Endothelial cell of umbilical vein (primary cell): ENCODE measurements around the gene REEP1. TPM values are rescaled to one million over a fixed set of nuclear protein-coding genes. Genes with fewer than 3 reads are reported as not detected.

Experiments
- BruUV-seq: library from RNA; stranded (reverse); fragments of 400-500 nt; replicated peaks from 2 replicates; lab custom pipeline; 2021; lab: Mats Ljungman, UMichigan
- CTCF ChIA-PET: fragments of 300-600, 350-600 bp; sonication (Branson Sonifier 250); formaldehyde crosslinking; loops from one replicate; lab custom pipeline; 2021; ENCODE audit warnings: antibody characterized with exemption, inconsistent platforms; lab: Charles Lee
- POLR2A ChIA-PET: fragments of 300-600, 350-600 bp; sonication (Branson Sonifier 250); formaldehyde crosslinking; loops from one replicate; lab custom pipeline; 2021; ENCODE audit warnings: antibody characterized with exemption, inconsistent platforms; lab: Charles Lee
- DNase-seq: peaks from one replicate; pipeline ENCODE4 v3.0.0-alpha.2; 2011; ENCODE audit warnings: low read depth, low spot score
- FAIRE-seq: peaks from 2 replicates; lab custom pipeline; 2011; peaks lifted over from hg19 to GRCh38; lab: Jason Lieb, UNC
- H2AFZ ChIP-seq: 2 replicates; pipeline ENCODE4 v1.6.0; 2012; ENCODE audit warnings: low read depth, low read length, control low read depth, inconsistent platforms
- H3K27ac ChIP-seq: 2 replicates; pipeline ENCODE4 v1.5.1; 2011; ENCODE audit warnings: low read depth, mild to moderate bottlenecking, control low read depth, low read length, moderate library complexity; ENCODE audit not compliant: insufficient read depth
- H3K27me3 ChIP-seq, 2 experiments: 2 replicates each; pipeline versions ENCODE4 v1.6.0 to v1.6.1; 2011; ENCODE audit warnings: low read length in 2 of 2, mixed read lengths in 1 of 2; ENCODE audit not compliant: control insufficient read depth in 2 of 2, insufficient read depth in 2 of 2
- H3K36me3 ChIP-seq, 2 experiments: 2 replicates in 1 of 2; 3 replicates in 1 of 2; pipeline ENCODE4 v1.5.1; 2011; ENCODE audit warnings: low read length in 2 of 2, mild to moderate bottlenecking in 1 of 2, moderate library complexity in 1 of 2; ENCODE audit not compliant: control insufficient read depth in 2 of 2, insufficient read depth in 2 of 2; ENCODE audit errors: extremely low read depth in 1 of 2
- H3K4me1 ChIP-seq: 3 replicates; pipeline ENCODE4 v1.5.1; 2011; ENCODE audit warnings: mild to moderate bottlenecking, low read length; ENCODE audit not compliant: control insufficient read depth, insufficient read depth; ENCODE audit errors: extremely low read depth
- H3K4me2 ChIP-seq: 2 replicates; pipeline ENCODE4 v1.6.1; 2011; ENCODE audit warnings: low read length, control low read depth, mixed read lengths; ENCODE audit not compliant: insufficient read depth
- H3K4me3 ChIP-seq, 3 experiments: fragments of 200-600 bp in 1 of 3; sonication (generic), shearing (Covaris generic) in 1 of 3; replicated peaks in 1 of 3; 2 replicates each; pipeline ENCODE4 v1.5.1; 2011 to 2016; ENCODE audit warnings: control low read depth in 3 of 3, low read length in 3 of 3, mild to moderate bottlenecking in 2 of 3, inconsistent platforms in 1 of 3, low read depth in 1 of 3, moderate library complexity in 1 of 3; ENCODE audit not compliant: insufficient read depth in 1 of 3
- H3K79me2 ChIP-seq: 2 replicates; pipeline ENCODE4 v1.6.0; 2012; ENCODE audit warnings: low read length, inconsistent platforms; ENCODE audit not compliant: control insufficient read depth, insufficient read depth
- H3K9ac ChIP-seq: replicated peaks from 2 replicates; pipeline ENCODE3; 2011; ENCODE audit warnings: low read length, control low read depth; ENCODE audit not compliant: insufficient read depth; ENCODE audit errors: extremely low read depth
- H3K9me1 ChIP-seq: replicated peaks from 3 replicates; pipeline ENCODE4 v1.6.0; 2011; ENCODE audit warnings: mild to moderate bottlenecking, low read length; ENCODE audit not compliant: control insufficient read depth, insufficient read depth; ENCODE audit errors: extremely low read depth
- H3K9me3 ChIP-seq: replicated peaks from 2 replicates; pipeline ENCODE4 v1.5.1; 2012; ENCODE audit warnings: low read length, inconsistent platforms; ENCODE audit not compliant: control insufficient read depth, insufficient read depth
- H4K20me1 ChIP-seq: replicated peaks from 2 replicates; pipeline ENCODE3; 2011; ENCODE audit warnings: mild to moderate bottlenecking, low read length; ENCODE audit not compliant: control insufficient read depth, insufficient read depth; ENCODE audit errors: extremely low read depth
- EZH2 ChIP-seq: IDR thresholded peaks from 2 replicates; pipeline ENCODE4 v1.6.1; 2012; ENCODE audit warnings: borderline replicate concordance, low read depth, mild to moderate bottlenecking, moderate library complexity, low read length, inconsistent platforms; ENCODE audit not compliant: severe bottlenecking
- FOS ChIP-seq: IDR thresholded peaks from 2 replicates; pipeline ENCODE4 v1.6.1; 2011; ENCODE audit warnings: mild to moderate bottlenecking, low read length, moderate library complexity, borderline replicate concordance; ENCODE audit not compliant: insufficient read depth
- GATA2 ChIP-seq: IDR thresholded peaks from 2 replicates; pipeline ENCODE4 v1.7.0; 2011; ENCODE audit warnings: low read depth, mild to moderate bottlenecking, moderate library complexity, mixed read lengths, low read length; ENCODE audit not compliant: insufficient read length, insufficient read depth
- JUN ChIP-seq: IDR thresholded peaks from 2 replicates; pipeline ENCODE4 v1.6.1; 2011; ENCODE audit warnings: borderline replicate concordance, low read depth; ENCODE audit not compliant: insufficient read length, insufficient read depth
- MYC ChIP-seq: IDR thresholded peaks from one replicate; pipeline ENCODE4 v1.6.1; 2011; ENCODE audit warnings: mild to moderate bottlenecking, low read depth, low read length
- POLR2A ChIP-seq: IDR thresholded peaks from 2 replicates; pipeline ENCODE4 v1.6.1; 2012; ENCODE audit warnings: low read depth, mild to moderate bottlenecking, control low read depth, low read length
- POLR2AphosphoS5 ChIP-seq: IDR thresholded peaks from 2 replicates; pipeline ENCODE4 v1.6.1; 2012; ENCODE audit warnings: low read depth, mild to moderate bottlenecking, control low read depth, low read length, moderate library complexity; ENCODE audit not compliant: insufficient read depth
- dilution Hi-C: fragments of 300-500 bp; cut with MboI; formaldehyde crosslinking; loops from one replicate; pipeline ENCODE4 v1.15.0; 2019; ENCODE audit warnings: low sequenced_read_pairs; ENCODE audit not compliant: extremely low pct_ligation_motif_present
- intact Hi-C: fragments of 100-400 bp; cut with micrococcal nuclease; formaldehyde crosslinking; loops from one replicate; pipeline ENCODE4 v1.10.0; 2022
- polyA plus RNA-seq, 4 experiments: library from polyadenylated mRNA; depleted of rRNA in 3 of 4; stranded (reverse) in 3 of 4; unstranded in 1 of 4; fragments of >200 nt; gene quantifications; 2 replicates each; pipeline versions ENCODE4 v1.2.1 to v1.2.3, GENCODE V29; 2011 to 2012; ENCODE audit warnings: missing spikeins in 1 of 4
- total RNA-seq: library from RNA; stranded (reverse); gene quantifications from 2 replicates; pipeline ENCODE4 v1.2.3, GENCODE V29; 2021
- TF ChIP-seq, protein P1 (sequence below): IDR thresholded peaks from 2 replicates; pipeline ENCODE4 v1.6.1; 2011; ENCODE audit not compliant: insufficient read depth, insufficient read length

Gene REEP1
- total and polyA plus RNA-seq, 2 donors (not counting 3 experiments of a cell fraction or from before 2014, with no cell fraction given): 0.11 to 0.53 TPM

GRCh38 chr2:86283411-86284030, 53.9 kb downstream of the REEP1 start:
- FAIRE-seq: no peak
- Histone ChIP-seq H3K79me2 (no peaks in the 10 kb centered on the region), H4K20me1 (no peaks in the 10 kb centered on the region), H3K4me1 (no peaks in the 10 kb centered on the region), H3K9me1 (no peaks in the 10 kb centered on the region), H3K9ac (no peak overlapping the region), H3K4me2 (no peak overlapping the region), H3K36me3 (no peaks in the 10 kb centered on the region), H3K27ac (no peak overlapping the region), H2AFZ (no peak overlapping the region), H3K27me3 (peaks cover 12 to 16% of the 10 kb centered on the region in 2 experiments), H3K4me3 (no peak overlapping the region), H3K9me3 (no peaks in the 10 kb centered on the region)
- ChIA-PET CTCF (interaction anchor here (1.4 kb wide), 1 partner anchor 9 kb away, joined by 3 read pairs; no protein-coding TSS in a partner anchor), POLR2A (no interaction called here)
- dilution Hi-C loops: no loop called here
- DNase-seq: no peak
- no TSS peak for BruUV-seq
- TF ChIP-seq POLR2AphosphoS5: no peak
- no peak for TF ChIP-seq MYC
- no peak for TF ChIP-seq JUN
- no peak for TF ChIP-seq FOS
- TF ChIP-seq EZH2: no peak
- TF ChIP-seq, protein P1, sequence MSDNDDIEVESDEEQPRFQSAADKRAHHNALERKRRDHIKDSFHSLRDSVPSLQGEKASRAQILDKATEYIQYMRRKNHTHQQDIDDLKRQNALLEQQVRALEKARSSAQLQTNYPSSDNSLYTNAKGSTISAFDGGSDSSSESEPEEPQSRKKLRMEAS: no peak
- no peak for TF ChIP-seq POLR2A
- no peak for TF ChIP-seq GATA2
- intact Hi-C loops: no loop called here
